Left ventricle myocardium inferior (tissue), 1 donor: ENCODE data around the gene SLC25A26. TPM values are rescaled to one million over a fixed set of nuclear protein-coding genes. Genes with fewer than 3 reads are reported as not detected.

Experiments used
- DNase-seq: peaks from one replicate; pipeline ENCODE4 v3.0.0-alpha.2; 2020
- H3K27ac ChIP-seq: fragments of 200-600 bp; replicated peaks from 2 replicates; pipeline ENCODE4 v1.8.0; 2021
- H3K27me3 ChIP-seq: fragments of 200-600 bp; 2 replicates; pipeline ENCODE4 v1.8.0; 2021; ENCODE audit warnings: low read depth
- H3K36me3 ChIP-seq: fragments of 200-600 bp; 2 replicates; pipeline ENCODE4 v1.8.0; 2021
- H3K4me1 ChIP-seq: fragments of 200-600 bp; 2 replicates; pipeline ENCODE4 v1.8.0; 2021
- H3K4me3 ChIP-seq: fragments of 200-600 bp; 2 replicates; pipeline ENCODE4 v1.8.0; 2021; ENCODE audit warnings: mild to moderate bottlenecking, moderate library complexity
- H3K9me3 ChIP-seq: fragments of 200-600 bp; replicated peaks from 2 replicates; pipeline ENCODE4 v1.8.0; 2021
- CTCF ChIP-seq: fragments of 200-600 bp; IDR thresholded peaks from 2 replicates; pipeline ENCODE4 v1.8.0; 2021; ENCODE audit warnings: antibody characterized with exemption, mild to moderate bottlenecking, borderline replicate concordance
- intact Hi-C: fragments of 100-400 bp; cut with micrococcal nuclease; formaldehyde crosslinking; loops from one replicate; pipeline ENCODE4 v1.11.0; 2022
- total RNA-seq: library from RNA; stranded (reverse); fragmentation: NEBNext Ultra II Directional; extraction: Animal tissue kit (Norgen Biotek cat#: 25700); gene quantifications from one replicate; pipeline ENCODE4 v1.2.1, GENCODE V29; 2021
- donor health status: DM: no; HTN: yes; CAD: no; lungs with severe emphysema.

SLC25A26 gene
- total RNA-seq, 1 donor from 2014 or later, result 40.7 TPM

- peak overlapping the region; percentile 29 for H3K27ac ChIP-seq
- intact Hi-C loops, result no loop called here
Observed at GRCh38 chr3:66336333-66336766, 115.5 kb downstream of the SLC25A26 start.

GRCh38 chr3:66338927-66339326, 118.1 kb downstream of the SLC25A26 start:
- peaks cover 17% of the 10 kb centered on the region for H3K4me1 ChIP-seq
- H3K27ac ChIP-seq, result no peak overlapping the region
- no peak overlapping the region for H3K4me3 ChIP-seq
- intact Hi-C loops, result no loop called here
- DNase-seq, result no peak
- H3K27me3 ChIP-seq, result no peaks in the 10 kb centered on the region
- no peaks in the 10 kb centered on the region for H3K36me3 ChIP-seq
- TF ChIP-seq CTCF, result no peak
- peaks cover 15% of the 10 kb centered on the region for H3K9me3 ChIP-seq

More at GRCh38 chr3:66336333-66336766, 115.5 kb downstream of the SLC25A26 start:
- Histone ChIP-seq H3K4me1 (peaks cover 17% of the 10 kb centered on the region), H3K4me3 (no peak overlapping the region), H3K36me3 (no peaks in the 10 kb centered on the region), H3K27me3 (no peaks in the 10 kb centered on the region), H3K9me3 (peaks cover 21% of the 10 kb centered on the region)
- no peak for TF ChIP-seq CTCF
- DNase-seq, result no peak

GRCh38 chr3:66342717-66343356, 122.0 kb downstream of the SLC25A26 start:
- Histone ChIP-seq H3K4me1 (peaks cover 18% of the 10 kb centered on the region), H3K27me3 (no peaks in the 10 kb centered on the region), H3K36me3 (no peaks in the 10 kb centered on the region), H3K27ac (peak overlapping the region; percentile 6), H3K4me3 (no peak overlapping the region), H3K9me3 (peaks cover 15% of the 10 kb centered on the region)
- no peak for TF ChIP-seq CTCF
- intact Hi-C loops, result no loop called here
- DNase-seq, result no peak

- Histone ChIP-seq H3K36me3 (no peaks in the 10 kb centered on the region), H3K9me3 (peaks cover 15% of the 10 kb centered on the region), H3K4me1 (peaks cover 28% of the 10 kb centered on the region), H3K27me3 (no peaks in the 10 kb centered on the region), H3K4me3 (no peak overlapping the region), H3K27ac (no peak overlapping the region)
- TF ChIP-seq CTCF, result no peak
- DNase-seq, result no peak
- intact Hi-C loops, result no loop called here
Observed at GRCh38 chr3:66344391-66344811, 123.6 kb downstream of the SLC25A26 start.

GRCh38 chr3:66344848-66345578, 124.2 kb downstream of the SLC25A26 start:
- no peak for TF ChIP-seq CTCF
- Histone ChIP-seq H3K4me3 (no peak overlapping the region), H3K4me1 (peaks cover 31% of the 10 kb centered on the region), H3K36me3 (no peaks in the 10 kb centered on the region), H3K9me3 (peaks cover 13% of the 10 kb centered on the region), H3K27ac (no peak overlapping the region), H3K27me3 (no peaks in the 10 kb centered on the region)
- intact Hi-C loops, result no loop called here
- DNase-seq, result no peak
